ENCODE measurements around the gene ACTG2. TPM values are rescaled to one million over a fixed set of nuclear protein-coding genes. Genes with fewer than 3 reads are reported as not detected.

Gene ACTG2
- total RNA-seq, 1 experiment from 2014 or later = 0.23 TPM

DNA sequence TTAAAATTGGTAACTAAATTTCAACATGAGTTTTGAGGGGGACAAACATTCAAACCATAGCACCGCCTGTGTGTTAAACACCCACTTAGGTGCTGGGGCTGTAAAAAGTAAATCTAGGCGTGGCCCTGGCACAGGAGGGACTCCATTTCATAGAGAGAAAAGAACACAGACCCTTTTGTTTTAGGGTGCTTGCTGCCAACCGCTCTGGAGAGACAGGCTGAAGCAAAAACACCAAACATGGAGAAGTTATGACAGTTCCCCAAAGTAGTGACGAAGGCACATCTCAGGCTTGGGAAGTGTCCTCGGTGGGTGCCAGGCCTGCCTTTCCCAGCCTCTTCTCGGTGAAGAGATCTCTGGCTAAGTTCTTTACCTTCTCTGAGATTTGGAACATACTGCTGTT lies 5.1 kb downstream of the ACTG2 start:
- CTCF ChIA-PET = interaction anchor here (0.6 kb wide), 2 partner anchors 20 to 90 kb away, joined by 4 to 6 read pairs; no protein-coding TSS in a partner anchor

GRCh38 chr2:73899801-73900336 lies 7.1 kb downstream of the ACTG2 start:
- CTCF ChIA-PET = no interaction called here
- DNase-seq (ENCODE audit: low read depth, low spot score) = no peak
- ATAC-seq = no peak
- H3K4me3 ChIP-seq (ENCODE audit: low read depth in 2 of 2, low read length in 2 of 2) = no peak overlapping the region
- POLR2A ChIA-PET = no interaction called here
- intact Hi-C loops (cut with micrococcal nuclease; ENCODE audit: unreplicated experiment) = no loop called here
- H3K36me3 ChIP-seq (ENCODE audit: control insufficient read depth, insufficient read depth, low read length) = no peaks in the 10 kb centered on the region
- in situ Hi-C loops (cut with HindIII; ENCODE audit: low pct_unique_long_range_greater_than_20kb, low sequenced_read_pairs) = no loop called here
- H3K27me3 ChIP-seq (ENCODE audit: control insufficient read depth, insufficient read depth, low read length) = no peaks in the 10 kb centered on the region; the same call in 1 of the 2 replicates
- no peak overlapping the region for H3K27ac ChIP-seq (ENCODE audit: low read length)
- no peak for TF ChIP-seq REST (IDR thresholded peaks at IDR 0.05; ENCODE audit: insufficient read depth in 1 of 2, low read depth in 2 of 2, low read length in 1 of 2)
- H3K9me3 ChIP-seq (ENCODE audit: control insufficient read depth, insufficient read depth, low read depth, low read length) = no peaks in the 10 kb centered on the region
- no TSS peak for BruUV-seq (replicated peaks)
- no peaks in the 10 kb centered on the region for H3K4me1 ChIP-seq (ENCODE audit: control insufficient read depth, insufficient read depth, low read length)

More for the DNA sequence above, 5.1 kb downstream of the ACTG2 start:
- no TSS peak for BruUV-seq (replicated peaks)
- Histone ChIP-seq H3K4me3 (ENCODE audit: low read depth in 2 of 2, low read length in 2 of 2) (no peak overlapping the region), H3K9me3 (ENCODE audit: control insufficient read depth, insufficient read depth, low read depth, low read length) (no peaks in the 10 kb centered on the region), H3K36me3 (ENCODE audit: control insufficient read depth, insufficient read depth, low read length) (no peaks in the 10 kb centered on the region), H3K4me1 (ENCODE audit: control insufficient read depth, insufficient read depth, low read length) (no peaks in the 10 kb centered on the region), H3K27ac (ENCODE audit: low read length) (no peak overlapping the region), H3K27me3 (ENCODE audit: control insufficient read depth, insufficient read depth, low read length) (no peaks in the 10 kb centered on the region; the same call in 1 of the 2 replicates)
- DNase-seq (ENCODE audit: low read depth, low spot score) (no peak), ATAC-seq (no peak)
- TF ChIP-seq POLR2AphosphoS5 (IDR thresholded peaks at IDR 0.05; ENCODE audit: low read depth, low read length) (no peak), REST (IDR thresholded peaks at IDR 0.05; ENCODE audit: insufficient read depth in 1 of 2, low read depth in 2 of 2, low read length in 1 of 2) (no peak), SIN3A (IDR thresholded peaks at IDR 0.05; ENCODE audit: borderline replicate concordance, insufficient read depth, low read depth, low read length) (no peak), TCF7L2 (IDR thresholded peaks at IDR 0.05; ENCODE audit: low read depth, low read length) (no peak), CTCF (IDR thresholded peaks at IDR 0.05) (no peak)
- POLR2A ChIA-PET = no interaction called here
- intact Hi-C loops (cut with micrococcal nuclease; ENCODE audit: unreplicated experiment) (no loop called here), in situ Hi-C loops (cut with HindIII; ENCODE audit: low pct_unique_long_range_greater_than_20kb, low sequenced_read_pairs) (no loop called here)

Data from Panc1 (cell line).